ENCODE measurements around the gene PLLP. TPM values are rescaled to one million over a fixed set of nuclear protein-coding genes. Genes with fewer than 3 reads are reported as not detected.
A peak's percentile ranks its signal among the peaks of the same experiment; 100 is the strongest.

The PLLP gene
- total RNA-seq, 1 experiment from 2014 or later = 2.8 TPM

- Histone ChIP-seq H3K4me2 (no peak overlapping the region), H4K20me1 (ENCODE audit: insufficient read depth) (no peaks in the 10 kb centered on the region), H3K27me3 (ENCODE audit: insufficient read depth, low read depth) (no peaks in the 10 kb centered on the region), H3K79me2 (ENCODE audit: low read depth) (no peaks in the 10 kb centered on the region), H3K9me2 (ENCODE audit: insufficient read depth) (no peaks in the 10 kb centered on the region), H2AFZ (no peak overlapping the region), H3K4me3 (no peak overlapping the region), H3K27ac (no peak overlapping the region), H3F3A (ENCODE audit: insufficient read depth, low read depth) (peaks cover 10% of the 10 kb centered on the region; the same call in 1 of the 2 replicates), H3K4me1 (replicated peaks; ENCODE audit: insufficient read depth) (peaks cover 19% of the 10 kb centered on the region), H3K9me3 (ENCODE audit: insufficient read depth, low read depth) (no peaks in the 10 kb centered on the region), H3K36me3 (ENCODE audit: low read depth) (no peaks in the 10 kb centered on the region)
- POLR2A ChIA-PET (ENCODE audit: unreplicated experiment) = no interaction called here
- TF ChIP-seq CTCF (conservative IDR thresholded peaks at IDR 0.05) = no peak
- no peak for TF ChIP-seq EZH2 (IDR thresholded peaks at IDR 0.05; ENCODE audit: low read depth)
- BruUV-seq (replicated peaks) = no TSS peak
- intact Hi-C loops (cut with micrococcal nuclease; ENCODE audit: unreplicated experiment) = no loop called here
- CTCF ChIA-PET = no interaction called here
- no peak for DNase-seq
These were observed 35.2 kb upstream of the PLLP start for GRCh38 chr16:57319646-57320045.

- no peak overlapping the region for H3K27ac ChIP-seq
- H3K27me3 ChIP-seq (ENCODE audit: insufficient read depth, low read depth) = no peaks in the 10 kb centered on the region
- no TSS peak for BruUV-seq (replicated peaks)
- H3K9me2 ChIP-seq (ENCODE audit: insufficient read depth) = no peaks in the 10 kb centered on the region
- no peaks in the 10 kb centered on the region for H3K36me3 ChIP-seq (ENCODE audit: low read depth)
- no peaks in the 10 kb centered on the region for H3K79me2 ChIP-seq (ENCODE audit: low read depth)
- H3K4me1 ChIP-seq (replicated peaks; ENCODE audit: insufficient read depth) = peaks cover 28% of the 10 kb centered on the region
- no peaks in the 10 kb centered on the region for H4K20me1 ChIP-seq (ENCODE audit: insufficient read depth)
- no peak overlapping the region for H2AFZ ChIP-seq
- no peak overlapping the region for H3K4me3 ChIP-seq
- H3F3A ChIP-seq (ENCODE audit: insufficient read depth, low read depth) = peaks cover 17% of the 10 kb centered on the region; the same call in 1 of the 2 replicates
- H3K4me2 ChIP-seq = no peak overlapping the region
- intact Hi-C loops (cut with micrococcal nuclease; ENCODE audit: unreplicated experiment) = no loop called here
- no peaks in the 10 kb centered on the region for H3K9me3 ChIP-seq (ENCODE audit: insufficient read depth, low read depth)
- TF ChIP-seq EZH2 (IDR thresholded peaks at IDR 0.05; ENCODE audit: low read depth) (no peak), CTCF (conservative IDR thresholded peaks at IDR 0.05) (no peak)
- ChIA-PET POLR2A (ENCODE audit: unreplicated experiment) (no interaction called here), CTCF (no interaction called here)
- no peak for DNase-seq
These were observed 33.9 kb upstream of the PLLP start for GRCh38 chr16:57318240-57318970.

GRCh38 chr16:57316390-57317017 is 32.0 kb upstream of the PLLP start:
- CTCF ChIA-PET = no interaction called here

More at GRCh38 chr16:57316390-57317017, 32.0 kb upstream of the PLLP start:
- H3K36me3 ChIP-seq (ENCODE audit: low read depth) = no peaks in the 10 kb centered on the region
- no peaks in the 10 kb centered on the region for H3K27me3 ChIP-seq (ENCODE audit: insufficient read depth, low read depth)
- peak overlapping the region; percentile 32 for H3K4me2 ChIP-seq
- H3K4me1 ChIP-seq (replicated peaks; ENCODE audit: insufficient read depth) = peaks cover 28% of the 10 kb centered on the region
- POLR2A ChIA-PET (ENCODE audit: unreplicated experiment) = no interaction called here
- no peak for TF ChIP-seq EZH2 (IDR thresholded peaks at IDR 0.05; ENCODE audit: low read depth)
- no peak for TF ChIP-seq CTCF (conservative IDR thresholded peaks at IDR 0.05)
- no peaks in the 10 kb centered on the region for H3K9me3 ChIP-seq (ENCODE audit: insufficient read depth, low read depth)
- H3K4me3 ChIP-seq = no peak overlapping the region
- H4K20me1 ChIP-seq (ENCODE audit: insufficient read depth) = no peaks in the 10 kb centered on the region
- intact Hi-C loops (cut with micrococcal nuclease; ENCODE audit: unreplicated experiment) = no loop called here
- H3K79me2 ChIP-seq (ENCODE audit: low read depth) = no peaks in the 10 kb centered on the region
- peak overlapping the region; percentile 48 for H3K27ac ChIP-seq
- BruUV-seq (replicated peaks) = no TSS peak
- no peak overlapping the region for H2AFZ ChIP-seq
- H3K9me2 ChIP-seq (ENCODE audit: insufficient read depth) = no peaks in the 10 kb centered on the region
- H3F3A ChIP-seq (ENCODE audit: insufficient read depth, low read depth) = peaks cover 13% of the 10 kb centered on the region; the same call in 1 of the 2 replicates
- no peak for DNase-seq
